ENCODE results near the gene TMEM266.

The TMEM266 gene

GRCh38 chr15:76204109-76204845 lies 144.5 kb downstream of the TMEM266 start:
- no peak overlapping the region for H3K4me3 ChIP-seq (ENCODE audit: low read depth, low read length)
- TF ChIP-seq, protein P1, sequence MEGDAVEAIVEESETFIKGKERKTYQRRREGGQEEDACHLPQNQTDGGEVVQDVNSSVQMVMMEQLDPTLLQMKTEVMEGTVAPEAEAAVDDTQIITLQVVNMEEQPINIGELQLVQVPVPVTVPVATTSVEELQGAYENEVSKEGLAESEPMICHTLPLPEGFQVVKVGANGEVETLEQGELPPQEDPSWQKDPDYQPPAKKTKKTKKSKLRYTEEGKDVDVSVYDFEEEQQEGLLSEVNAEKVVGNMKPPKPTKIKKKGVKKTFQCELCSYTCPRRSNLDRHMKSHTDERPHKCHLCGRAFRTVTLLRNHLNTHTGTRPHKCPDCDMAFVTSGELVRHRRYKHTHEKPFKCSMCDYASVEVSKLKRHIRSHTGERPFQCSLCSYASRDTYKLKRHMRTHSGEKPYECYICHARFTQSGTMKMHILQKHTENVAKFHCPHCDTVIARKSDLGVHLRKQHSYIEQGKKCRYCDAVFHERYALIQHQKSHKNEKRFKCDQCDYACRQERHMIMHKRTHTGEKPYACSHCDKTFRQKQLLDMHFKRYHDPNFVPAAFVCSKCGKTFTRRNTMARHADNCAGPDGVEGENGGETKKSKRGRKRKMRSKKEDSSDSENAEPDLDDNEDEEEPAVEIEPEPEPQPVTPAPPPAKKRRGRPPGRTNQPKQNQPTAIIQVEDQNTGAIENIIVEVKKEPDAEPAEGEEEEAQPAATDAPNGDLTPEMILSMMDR (IDR thresholded peaks at IDR 0.05; ENCODE audit: low read depth, low read length) = no peak

GRCh38 chr15:76204916-76205460 lies 145.2 kb downstream of the TMEM266 start:
- TF ChIP-seq, protein P1 (IDR thresholded peaks at IDR 0.05; ENCODE audit: low read depth, low read length) = no peak
- H3K4me3 ChIP-seq (ENCODE audit: low read depth, low read length) = no peak overlapping the region

- no peak overlapping the region for H3K4me3 ChIP-seq (ENCODE audit: low read depth, low read length)
- TF ChIP-seq, protein P1 (IDR thresholded peaks at IDR 0.05; ENCODE audit: low read depth, low read length) = no peak
Measured at GRCh38 chr15:76206325-76206976, 146.7 kb downstream of the TMEM266 start.

DNA sequence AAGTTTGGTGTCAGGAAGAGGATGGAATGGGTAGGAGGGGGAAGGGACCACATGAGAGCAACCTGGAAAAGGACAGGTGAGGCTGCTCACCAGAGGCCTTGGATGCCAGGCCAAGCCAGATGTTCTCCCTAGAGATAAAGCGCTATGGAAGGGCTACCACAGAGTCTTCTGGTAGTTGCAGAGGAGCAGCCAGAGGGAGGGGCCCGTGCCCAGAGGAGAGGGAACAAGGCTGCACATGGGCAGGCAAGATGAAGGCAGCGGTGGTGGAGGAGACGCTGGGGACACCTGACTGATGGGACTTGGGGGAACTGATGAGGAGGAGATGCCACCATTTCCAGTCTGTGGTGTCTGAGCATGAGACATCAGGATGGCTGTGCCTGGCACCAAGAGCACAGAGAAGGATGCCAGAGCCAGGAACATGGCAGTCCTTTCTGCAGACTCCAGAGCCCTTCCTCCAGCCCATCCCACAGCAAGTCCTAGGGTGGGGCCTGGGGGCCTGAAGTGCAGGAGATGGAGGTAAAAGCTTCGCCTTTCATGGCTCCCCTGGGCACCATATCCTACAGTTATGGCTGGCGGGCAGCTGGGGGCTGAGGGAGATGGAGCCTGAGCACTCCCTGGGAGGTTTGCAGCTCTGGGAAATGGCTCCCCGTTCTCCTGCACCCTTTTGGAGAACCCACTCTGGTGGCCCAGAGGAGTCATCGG lies 148.4 kb downstream of the TMEM266 start:
- TF ChIP-seq, protein P1 (IDR thresholded peaks at IDR 0.05; ENCODE audit: low read depth, low read length) = no peak
- H3K4me3 ChIP-seq (ENCODE audit: low read depth, low read length) = no peak overlapping the region

DNA sequence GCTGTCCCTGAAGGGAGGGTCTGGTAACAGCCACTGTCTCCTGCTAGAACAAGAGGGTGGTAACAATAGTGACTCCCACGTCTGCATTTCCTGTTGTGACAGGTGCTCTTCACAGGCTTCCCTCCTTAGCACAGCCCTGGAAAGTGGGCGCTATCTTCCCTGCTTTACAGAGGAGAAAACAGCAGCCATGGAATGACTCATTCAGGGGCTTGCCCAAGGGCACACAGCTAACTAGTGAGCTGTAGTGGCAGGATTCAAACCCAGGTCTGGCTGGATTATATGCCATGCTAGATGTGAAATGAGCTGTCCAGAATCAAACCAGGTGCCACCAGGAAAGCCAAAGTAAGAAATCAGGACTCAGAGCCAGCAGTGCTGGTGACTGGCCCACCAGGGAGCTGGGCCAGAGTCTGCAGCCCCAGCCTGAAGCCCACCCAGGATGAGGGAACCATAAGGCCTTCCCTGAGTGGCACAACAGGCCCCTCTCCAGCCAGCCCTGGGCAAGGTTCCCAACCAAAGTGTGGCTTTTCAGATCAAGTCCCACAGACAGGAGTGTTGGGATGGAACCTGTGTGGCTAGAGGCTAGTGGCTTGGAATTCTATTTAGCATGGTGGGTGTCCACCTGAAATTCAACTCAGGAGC lies 149.1 kb downstream of the TMEM266 start:
- no peak overlapping the region for H3K4me3 ChIP-seq (ENCODE audit: low read depth, low read length)
- TF ChIP-seq, protein P1 (IDR thresholded peaks at IDR 0.05; ENCODE audit: low read depth, low read length) = no peak

GRCh38 chr15:76209523-76209922 lies 149.7 kb downstream of the TMEM266 start:
- TF ChIP-seq, protein P1 (IDR thresholded peaks at IDR 0.05; ENCODE audit: low read depth, low read length) = no peak
- no peak overlapping the region for H3K4me3 ChIP-seq (ENCODE audit: low read depth, low read length)

Data from WI38 (cell line).